ENCODE results near the gene WFIKKN1. TPM values are rescaled to one million over a fixed set of nuclear protein-coding genes. Genes with fewer than 3 reads are reported as not detected.

WFIKKN1 gene
- total RNA-seq, 1 experiment from 2014 or later: 0.47 TPM

DNA sequence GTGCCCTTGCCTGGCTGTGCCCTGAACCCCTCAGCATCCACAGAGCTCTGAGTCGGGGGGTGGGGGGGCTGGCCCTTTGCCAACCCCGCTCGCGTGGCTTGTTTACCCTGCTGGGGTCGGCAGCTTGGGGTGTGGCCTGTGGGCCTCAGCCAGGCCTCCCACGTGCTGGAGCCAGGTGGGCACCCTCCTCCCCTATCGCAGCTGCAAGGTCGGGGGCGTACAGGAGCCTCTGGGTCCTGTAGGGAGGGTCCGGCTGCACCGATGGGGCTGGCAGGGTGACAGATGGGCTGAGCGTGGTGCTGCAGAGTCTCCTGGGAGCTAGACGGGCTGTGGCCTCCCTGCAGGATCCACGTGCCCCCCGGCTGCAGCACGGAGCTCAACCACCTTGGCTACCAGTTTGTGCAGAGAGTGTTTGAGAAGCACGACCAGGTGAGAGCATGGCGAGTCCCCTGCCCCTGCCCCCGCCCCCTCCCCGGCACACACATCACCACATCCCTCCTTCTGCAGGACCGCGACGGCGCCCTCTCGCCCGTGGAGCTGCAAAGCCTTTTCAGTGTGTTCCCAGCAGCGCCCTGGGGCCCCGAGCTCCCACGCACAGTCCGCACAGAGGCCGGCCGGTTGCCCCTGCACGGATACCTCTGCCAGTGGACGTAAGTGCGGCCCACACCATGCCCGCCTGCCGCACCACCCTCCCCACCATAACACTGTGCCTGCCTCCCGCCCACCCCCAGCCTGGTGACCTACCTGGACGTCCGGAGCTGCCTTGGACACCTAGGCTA is 40.8 kb downstream of the WFIKKN1 start:
- DNase-seq (ENCODE audit: low read depth, low spot score) (no peak), ATAC-seq (no peak)
- H3K4me3 ChIP-seq (replicated peaks in 1 of 2; ENCODE audit: low read depth in 1 of 2, low read length in 2 of 2): no peak overlapping the region
- ChIA-PET POLR2A (no interaction called here), CTCF (no interaction called here), RAD21 (ENCODE audit: low non-redundant PET in 1 of 2, low total read pairs in 2 of 2, uncharacterized antibody in 2 of 2, unreplicated experiment in 2 of 2) (no interaction called here)
- no peaks in the 10 kb centered on the region for H3K9me2 ChIP-seq (ENCODE audit: insufficient read depth)
- no peak for TF ChIP-seq TCF7L2 (IDR thresholded peaks at IDR 0.05; ENCODE audit: borderline replicate concordance, extremely low read depth, insufficient read depth, insufficient read length)
- TF ChIP-seq CEBPB (IDR thresholded peaks at IDR 0.05; ENCODE audit: low read depth): no peak
- intact Hi-C loops (cut with micrococcal nuclease): no loop called here
- no TSS peak for BruUV-seq (replicated peaks)
- no peaks in the 10 kb centered on the region for H3K9me3 ChIP-seq (ENCODE audit: control insufficient read depth in 1 of 2, insufficient read depth in 1 of 2, low read depth in 1 of 2, low read length in 2 of 2)
- H3K36me3 ChIP-seq (ENCODE audit: control insufficient read depth in 1 of 2, insufficient read depth in 2 of 2, low read length in 2 of 2): peaks cover 0 to 4% of the 10 kb centered on the region in 2 experiments; a peak in 1 of 4 replicates
- no peak overlapping the region for H3K9ac ChIP-seq (ENCODE audit: low read length)
- H3K27me3 ChIP-seq (ENCODE audit: insufficient read depth, low read length): no peaks in the 10 kb centered on the region
- H3K79me2 ChIP-seq (ENCODE audit: insufficient read depth, low read length): peaks cover 26% of the 10 kb centered on the region
- peaks cover 0 to 10% of the 10 kb centered on the region in 2 experiments; a peak in 1 of 4 replicates for H3K4me1 ChIP-seq (ENCODE audit: control insufficient read depth in 1 of 2, insufficient read depth in 2 of 2, low read length in 2 of 2)
- no peak overlapping the region for H2AFZ ChIP-seq (ENCODE audit: low read depth, low read length, poor library complexity, severe bottlenecking)
- no peaks in the 10 kb centered on the region for H4K20me1 ChIP-seq (ENCODE audit: insufficient read depth)
- no peak overlapping the region for H3K4me2 ChIP-seq (ENCODE audit: low read length)
- no peak overlapping the region for H3K27ac ChIP-seq (ENCODE audit: low read depth, low read length)

DNA sequence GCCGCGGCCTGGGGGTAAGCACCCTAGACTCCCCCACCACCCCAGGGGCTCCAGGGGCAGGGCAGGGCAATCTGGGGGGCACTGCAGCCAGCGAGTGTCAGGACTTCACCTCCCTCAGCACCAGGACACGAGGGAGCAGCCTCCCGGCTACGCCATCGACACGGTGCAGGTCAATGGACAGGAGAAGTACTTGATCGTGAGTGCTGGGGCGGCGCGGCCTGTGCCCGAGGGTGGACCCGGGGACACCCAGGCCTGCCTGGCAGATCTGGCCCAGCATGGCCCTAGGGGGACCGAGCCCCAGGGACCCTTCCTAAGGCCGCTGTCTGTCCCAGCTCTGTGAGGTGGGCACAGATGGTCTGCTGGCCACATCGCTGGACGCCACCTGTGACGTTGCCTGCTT is 41.6 kb downstream of the WFIKKN1 start:
- Histone ChIP-seq H3K4me1 (ENCODE audit: control insufficient read depth in 1 of 2, insufficient read depth in 2 of 2, low read length in 2 of 2) (peaks cover 0 to 9% of the 10 kb centered on the region in 2 experiments; a peak in 1 of 4 replicates), H3K27me3 (ENCODE audit: insufficient read depth, low read length) (no peaks in the 10 kb centered on the region), H2AFZ (ENCODE audit: low read depth, low read length, poor library complexity, severe bottlenecking) (no peak overlapping the region), H3K4me2 (ENCODE audit: low read length) (no peak overlapping the region), H3K9me2 (ENCODE audit: insufficient read depth) (no peaks in the 10 kb centered on the region), H3K27ac (ENCODE audit: low read depth, low read length) (no peak overlapping the region), H3K79me2 (ENCODE audit: insufficient read depth, low read length) (peaks cover 26% of the 10 kb centered on the region), H3K4me3 (replicated peaks in 1 of 2; ENCODE audit: low read depth in 1 of 2, low read length in 2 of 2) (no peak overlapping the region), H3K9me3 (ENCODE audit: control insufficient read depth in 1 of 2, insufficient read depth in 1 of 2, low read depth in 1 of 2, low read length in 2 of 2) (no peaks in the 10 kb centered on the region), H4K20me1 (ENCODE audit: insufficient read depth) (no peaks in the 10 kb centered on the region), H3K36me3 (ENCODE audit: control insufficient read depth in 1 of 2, insufficient read depth in 2 of 2, low read length in 2 of 2) (peaks cover 0 to 4% of the 10 kb centered on the region in 2 experiments; a peak in 1 of 4 replicates), H3K9ac (ENCODE audit: low read length) (no peak overlapping the region)
- ChIA-PET POLR2A (no interaction called here), CTCF (no interaction called here), RAD21 (ENCODE audit: low non-redundant PET in 1 of 2, low total read pairs in 2 of 2, uncharacterized antibody in 2 of 2, unreplicated experiment in 2 of 2) (no interaction called here)
- intact Hi-C loops (cut with micrococcal nuclease): no loop called here
- no peak for ATAC-seq
- no peak for DNase-seq (ENCODE audit: low read depth, low spot score)
- TF ChIP-seq YY1 (IDR thresholded peaks at IDR 0.05; ENCODE audit: extremely low read depth, insufficient replicate concordance, low read depth, low read length) (no peak), ZFX (IDR thresholded peaks at IDR 0.05) (no peak), TCF7L2 (IDR thresholded peaks at IDR 0.05; ENCODE audit: borderline replicate concordance, extremely low read depth, insufficient read depth, insufficient read length) (no peak), ZNF274 (IDR thresholded peaks at IDR 0.05; ENCODE audit: low read depth, low read length) (no peak), SIN3A (IDR thresholded peaks at IDR 0.05; ENCODE audit: low read depth) (no peak), CBX3 (IDR thresholded peaks at IDR 0.05; ENCODE audit: low read depth) (no peak), CTCF (IDR thresholded peaks at IDR 0.05 in 2 of 3, conservative IDR thresholded peaks at IDR 0.05 in 1 of 3; ENCODE audit: borderline replicate concordance in 1 of 3, insufficient read depth in 1 of 3, low read depth in 2 of 3, low read length in 2 of 3) (no peak), POLR2AphosphoS5 (IDR thresholded peaks at IDR 0.05; ENCODE audit: low read depth, low read length) (no peak), EGR1 (IDR thresholded peaks at IDR 0.05; ENCODE audit: low read depth) (no peak), EZH2 (IDR thresholded peaks at IDR 0.05) (no peak), ELF1 (IDR thresholded peaks at IDR 0.05; ENCODE audit: borderline replicate concordance, low read depth) (no peak), CEBPB (IDR thresholded peaks at IDR 0.05; ENCODE audit: low read depth) (no peak), SP1 (IDR thresholded peaks at IDR 0.05; ENCODE audit: low read depth) (no peak)
- TF ChIP-seq, protein P1, sequence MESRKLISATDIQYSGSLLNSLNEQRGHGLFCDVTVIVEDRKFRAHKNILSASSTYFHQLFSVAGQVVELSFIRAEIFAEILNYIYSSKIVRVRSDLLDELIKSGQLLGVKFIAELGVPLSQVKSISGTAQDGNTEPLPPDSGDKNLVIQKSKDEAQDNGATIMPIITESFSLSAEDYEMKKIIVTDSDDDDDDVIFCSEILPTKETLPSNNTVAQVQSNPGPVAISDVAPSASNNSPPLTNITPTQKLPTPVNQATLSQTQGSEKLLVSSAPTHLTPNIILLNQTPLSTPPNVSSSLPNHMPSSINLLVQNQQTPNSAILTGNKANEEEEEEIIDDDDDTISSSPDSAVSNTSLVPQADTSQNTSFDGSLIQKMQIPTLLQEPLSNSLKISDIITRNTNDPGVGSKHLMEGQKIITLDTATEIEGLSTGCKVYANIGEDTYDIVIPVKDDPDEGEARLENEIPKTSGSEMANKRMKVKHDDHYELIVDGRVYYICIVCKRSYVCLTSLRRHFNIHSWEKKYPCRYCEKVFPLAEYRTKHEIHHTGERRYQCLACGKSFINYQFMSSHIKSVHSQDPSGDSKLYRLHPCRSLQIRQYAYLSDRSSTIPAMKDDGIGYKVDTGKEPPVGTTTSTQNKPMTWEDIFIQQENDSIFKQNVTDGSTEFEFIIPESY (IDR thresholded peaks at IDR 0.05; ENCODE audit: extremely low read depth, insufficient replicate concordance, low read length): no peak
- no TSS peak for BruUV-seq (replicated peaks)
